GM12878 (cell line): ENCODE data around the gene CDC25A. TPM values are rescaled to one million over a fixed set of nuclear protein-coding genes. Genes with fewer than 3 reads are reported as not detected.

Experiments
- ATAC-seq: fragments of 200-7000 bp; cut with Tn5 transposase; 3 replicates; pipeline ENCODE4 v1.9.1; 2020; ENCODE audit warnings: mild to moderate bottlenecking, moderate library complexity
- BruUV-seq: library from RNA; stranded (reverse); fragments of 400-500 nt; replicated peaks from 2 replicates; lab custom pipeline; 2021; lab: Mats Ljungman, UMichigan
- CTCF ChIA-PET: fragments of 300-600 bp; sonication (Branson Sonifier 250); formaldehyde crosslinking; extraction: SDS; loops from one replicate; lab custom pipeline; 2021; ENCODE audit warnings: inconsistent platforms; lab: Yijun Ruan, JAX
- POLR2A ChIA-PET: fragments of 350-600 bp; formaldehyde crosslinking; extraction: SDS; loops from one replicate; lab custom pipeline; 2021; ENCODE audit warnings: inconsistent platforms; lab: Charles Lee
- RAD21 ChIA-PET: fragments of 300-600 bp; sonication (Branson Sonifier 250); formaldehyde crosslinking; loops from one replicate; lab custom pipeline; 2023; ENCODE audit warnings: antibody characterized with exemption; ENCODE audit not compliant: unreplicated experiment; lab: Charles Lee
- SMC1A ChIA-PET: fragments of 300-600 bp; sonication (Branson Sonifier 250); formaldehyde crosslinking; loops from one replicate; lab custom pipeline; 2023; ENCODE audit not compliant: unreplicated experiment, uncharacterized antibody; lab: Charles Lee
- DNase-seq: peaks from one replicate; pipeline ENCODE4 v3.0.0-alpha.2; 2011; ENCODE audit warnings: low read depth, low spot score
- FAIRE-seq: peaks from 3 replicates; lab custom pipeline; 2011; peaks lifted over from hg19 to GRCh38; lab: Jason Lieb, UNC
- H2AFZ ChIP-seq: 2 replicates; pipeline ENCODE4 v1.6.0; 2011; ENCODE audit warnings: low read depth, low read length, control low read depth; ENCODE audit not compliant: control insufficient read depth
- H3K27ac ChIP-seq: 2 replicates; pipeline ENCODE4 v1.5.1; 2011; ENCODE audit warnings: control low read depth; ENCODE audit not compliant: control insufficient read depth, insufficient read depth
- H3K27me3 ChIP-seq, 2 experiments: replicated peaks in 1 of 2; 2 replicates each; pipeline versions ENCODE4 v1.6.0 to v1.6.1; 2011; ENCODE audit warnings: low read length in 1 of 2; ENCODE audit not compliant: control insufficient read depth in 2 of 2, insufficient read depth in 2 of 2
- H3K36me3 ChIP-seq, 2 experiments: 2 replicates each; pipeline ENCODE4 v1.5.1; 2011; ENCODE audit warnings: low read length in 1 of 2; ENCODE audit not compliant: control insufficient read depth in 2 of 2, insufficient read depth in 2 of 2
- H3K4me1 ChIP-seq: 2 replicates; pipeline ENCODE4 v1.6.1; 2011; ENCODE audit warnings: mild to moderate bottlenecking, low read length, moderate library complexity, mixed read lengths; ENCODE audit not compliant: control insufficient read depth, insufficient read depth
- H3K4me2 ChIP-seq: 2 replicates; pipeline ENCODE4 v1.6.0; 2011; ENCODE audit warnings: control low read depth; ENCODE audit not compliant: control insufficient read depth, insufficient read depth
- H3K4me3 ChIP-seq: fragments of 200-600 bp; sonication (generic); 2 replicates; pipeline ENCODE4 v1.5.1; 2016
- H3K79me2 ChIP-seq: 2 replicates; pipeline ENCODE4 v1.6.0; 2011; ENCODE audit warnings: low read length; ENCODE audit not compliant: control insufficient read depth, insufficient read depth
- H3K9ac ChIP-seq: 2 replicates; pipeline ENCODE4 v1.8.0; 2011; ENCODE audit warnings: low read length, control low read depth, mixed read lengths; ENCODE audit not compliant: control insufficient read depth, insufficient read depth
- H3K9me3 ChIP-seq: replicated peaks from 3 replicates; pipeline ENCODE4 v1.5.1; 2011; ENCODE audit warnings: mild to moderate bottlenecking, low read length; ENCODE audit not compliant: control insufficient read depth, insufficient read depth
- H4K20me1 ChIP-seq: 2 replicates; pipeline ENCODE4 v1.6.0; 2011; ENCODE audit not compliant: control insufficient read depth, insufficient read depth
- CBFB ChIP-seq: IDR thresholded peaks from 2 replicates; pipeline ENCODE4 v1.6.1; 2016; ENCODE audit warnings: antibody characterized with exemption, low read depth
- ESRRA ChIP-seq: IDR thresholded peaks from 2 replicates; pipeline ENCODE4 v1.6.1; 2012; ENCODE audit warnings: mild to moderate bottlenecking, low read length, improper control_type of control experiment
- FOXK2 ChIP-seq: fragments of 450-650 bp; IDR thresholded peaks from 2 replicates; pipeline ENCODE4 v1.6.1; 2017; ENCODE audit warnings: mild to moderate bottlenecking, moderate library complexity
- MEF2A ChIP-seq: IDR thresholded peaks from 2 replicates; pipeline ENCODE4 v1.6.1; 2011; ENCODE audit warnings: low read depth, mild to moderate bottlenecking, low read length, moderate library complexity; ENCODE audit not compliant: insufficient read depth
- NBN ChIP-seq: fragments of 450-650 bp; IDR thresholded peaks from 2 replicates; pipeline ENCODE4 v1.6.1; 2016
- RUNX3 ChIP-seq: IDR thresholded peaks from 2 replicates; pipeline ENCODE4 v1.6.1; 2012; ENCODE audit warnings: low read length, inconsistent platforms
- SIX5 ChIP-seq: IDR thresholded peaks from 2 replicates; pipeline ENCODE4 v1.6.1; 2011; ENCODE audit warnings: mild to moderate bottlenecking, low read depth, low read length, moderate library complexity; ENCODE audit not compliant: severe bottlenecking
- TBL1XR1 ChIP-seq: IDR thresholded peaks from 2 replicates; pipeline ENCODE4 v1.6.1; 2012; ENCODE audit warnings: low read depth, low read length, improper control_type of control experiment
- WGBS: methylation state at CpG from one replicate; pipeline ENCODE4 v1.1.6; 2016; ENCODE audit warnings: low lambda C conversion rate; ENCODE audit not compliant: insufficient replicate concordance, insufficient coverage; ENCODE audit errors: missing lambda C conversion rate; 5-methylcytosine and 5-hydroxymethylcytosine counted together
- in situ Hi-C: fragments of 300-500 bp; cut with MboI; formaldehyde crosslinking; loops from 9 replicates; pipeline ENCODE4 v1.14.3; 2018; ENCODE audit warnings: mixed read lengths
- intact Hi-C: fragments of 100-400 bp; cut with micrococcal nuclease; formaldehyde crosslinking; loops from one replicate; pipeline ENCODE4 v1.14.2; 2022; ENCODE audit not compliant: unreplicated experiment
- polyA plus RNA-seq, 11 experiments: library from polyadenylated mRNA; depleted of rRNA in 4 of 11; unstranded in 6 of 11; stranded (reverse) in 5 of 11; fragments of >200 nt; fragmentation: Nextera tagmentation in 4 of 11; fragmentation: Illumina TruSeq in 1 of 11; extraction: Ambion mirVana in 4 of 11; extraction: Trizol in 1 of 11; gene quantifications; 1 replicate in 1 of 11; 2 replicates in 10 of 11; pipeline versions ENCODE4 v1.2.1 to v1.2.3, GENCODE V29; 2011 to 2016; ENCODE audit warnings: inconsistent platforms in 2 of 11, missing spikeins in 2 of 11, low read depth in 1 of 11
- total RNA-seq, 4 experiments: library from RNA; depleted of rRNA in 3 of 4; stranded (reverse); fragments of >200 nt in 3 of 4; fragmentation: Illumina TruSeq in 1 of 4; extraction: Trizol in 1 of 4; gene quantifications; 2 replicates each; pipeline versions ENCODE4 v1.2.1 to v1.2.3, GENCODE V29; 2013 to 2021
- TF ChIP-seq, protein P1 (sequence below): fragments of 450-650 bp; IDR thresholded peaks from 2 replicates; pipeline ENCODE4 v1.6.1; 2017; ENCODE audit warnings: low read depth, mild to moderate bottlenecking, moderate library complexity
- TF ChIP-seq, protein P2 (sequence below): fragments of 450-650 bp; formaldehyde crosslinking; IDR thresholded peaks from 2 replicates; pipeline ENCODE4 v1.4.0; 2022; ENCODE audit warnings: mild to moderate bottlenecking, moderate library complexity
- TF ChIP-seq, protein P3 (sequence below), 3 experiments: IDR thresholded peaks in 2 of 3; conservative IDR thresholded peaks in 1 of 3; 2 replicates each; pipeline ENCODE4 v1.5.1; 2011; ENCODE audit warnings: low read depth in 3 of 3, low read length in 3 of 3, mild to moderate bottlenecking in 3 of 3, control low read depth in 2 of 3, moderate library complexity in 2 of 3, inconsistent platforms in 1 of 3, mixed read lengths in 1 of 3; ENCODE audit not compliant: control insufficient read depth in 2 of 3, insufficient read depth in 1 of 3; ENCODE audit errors: extremely low read depth in 1 of 3

CDC25A gene
- total and polyA plus RNA-seq, 10 of the 15 experiments (the other 5 are each of a cell fraction or from before 2014, with no cell fraction given): 2.9 to 36.6 (median 26.9) TPM

DNA sequence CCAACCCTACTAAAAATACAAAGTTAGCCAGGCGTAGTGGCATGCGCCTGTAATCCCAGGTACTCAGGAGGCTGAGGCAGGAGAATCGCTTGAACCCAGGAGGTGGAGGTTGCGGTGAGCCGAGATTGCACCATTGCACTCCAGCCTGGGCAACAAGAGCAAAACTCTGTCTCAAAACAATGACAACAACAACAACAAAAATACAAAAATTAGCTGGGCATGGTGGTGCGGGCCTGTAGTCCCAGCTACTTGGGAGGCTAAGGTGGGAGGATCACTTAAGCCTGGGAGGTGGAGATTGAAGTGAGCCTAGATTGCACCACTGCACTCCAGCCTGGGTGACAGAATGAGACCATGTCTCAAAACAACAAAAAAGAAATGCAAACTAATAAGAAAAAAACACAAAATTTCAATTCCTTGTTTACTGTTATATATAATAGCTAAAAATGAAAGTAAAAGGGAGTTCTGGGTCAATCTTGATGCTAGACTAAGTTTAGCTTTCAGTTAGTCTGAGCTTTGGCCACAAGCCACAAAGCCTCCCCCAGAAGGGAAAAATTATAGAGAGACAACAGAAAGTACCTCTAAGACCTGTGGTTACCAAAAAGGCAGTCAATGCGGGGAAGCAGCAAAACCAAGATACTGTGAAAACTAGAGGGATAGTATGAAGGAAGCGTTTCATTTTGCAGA is 76.0 kb downstream of the CDC25A start (continued):
- TF ChIP-seq, protein P1, sequence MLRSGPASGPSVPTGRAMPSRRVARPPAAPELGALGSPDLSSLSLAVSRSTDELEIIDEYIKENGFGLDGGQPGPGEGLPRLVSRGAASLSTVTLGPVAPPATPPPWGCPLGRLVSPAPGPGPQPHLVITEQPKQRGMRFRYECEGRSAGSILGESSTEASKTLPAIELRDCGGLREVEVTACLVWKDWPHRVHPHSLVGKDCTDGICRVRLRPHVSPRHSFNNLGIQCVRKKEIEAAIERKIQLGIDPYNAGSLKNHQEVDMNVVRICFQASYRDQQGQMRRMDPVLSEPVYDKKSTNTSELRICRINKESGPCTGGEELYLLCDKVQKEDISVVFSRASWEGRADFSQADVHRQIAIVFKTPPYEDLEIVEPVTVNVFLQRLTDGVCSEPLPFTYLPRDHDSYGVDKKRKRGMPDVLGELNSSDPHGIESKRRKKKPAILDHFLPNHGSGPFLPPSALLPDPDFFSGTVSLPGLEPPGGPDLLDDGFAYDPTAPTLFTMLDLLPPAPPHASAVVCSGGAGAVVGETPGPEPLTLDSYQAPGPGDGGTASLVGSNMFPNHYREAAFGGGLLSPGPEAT: peak; percentile 67
- TF ChIP-seq NBN (0 out of 2 replicates have a peak, but pooled peaks have one; percentile 56), TBL1XR1 (0 out of 2 replicates have a peak, but pooled peaks have one; percentile 34), MEF2A (peak; percentile 83), SIX5 (peak; percentile 12), CBFB (peak; percentile 66; the same call in 1 of the 2 replicates), RUNX3 (peak; percentile 98), FOXK2 (peak; percentile 84)
- TF ChIP-seq, all 136 proteins: peak for 26; not testable (repeated sequence) for 110

DNA sequence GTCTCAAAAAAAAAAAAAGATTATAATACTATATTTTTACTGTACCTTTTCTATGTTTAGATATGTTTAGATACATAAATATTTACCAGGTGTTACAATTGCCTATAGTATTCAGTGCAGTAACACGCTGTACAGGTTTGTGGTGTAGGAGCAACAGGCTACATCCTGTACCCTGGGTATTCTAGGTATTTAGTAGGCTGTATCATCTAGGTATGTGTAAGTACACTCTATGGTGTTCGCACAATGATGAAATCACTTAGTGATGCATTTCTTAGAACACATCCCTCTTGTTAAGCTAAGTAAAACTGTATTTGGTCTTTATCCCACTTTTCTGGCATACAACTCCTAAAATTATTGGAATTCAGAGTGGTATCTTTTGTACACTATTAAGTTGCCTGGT is 77.8 kb downstream of the CDC25A start:
- CTCF ChIA-PET: no interaction called here
- Histone ChIP-seq H3K27ac (no peak overlapping the region), H3K79me2 (no peaks in the 10 kb centered on the region), H2AFZ (no peak overlapping the region), H3K36me3 (no peaks in the 10 kb centered on the region), H3K4me3 (no peak overlapping the region), H3K4me1 (peaks cover 13% of the 10 kb centered on the region), H4K20me1 (no peaks in the 10 kb centered on the region), H3K9me3 (peaks cover 7% of the 10 kb centered on the region; the same call in 2 of the 3 replicates), H3K27me3 (no peaks in the 10 kb centered on the region), H3K9ac (no peak overlapping the region), H3K4me2 (no peak overlapping the region)
- BruUV-seq: no TSS peak
- RAD21 ChIA-PET: interaction anchor here (1.0 kb wide), 1 partner anchor 22 kb away, joined by 3 read pairs; no protein-coding TSS in a partner anchor
- ATAC-seq: no peak
- SMC1A ChIA-PET: interaction anchor here (1.3 kb wide), 2 partner anchors 21 to 25 kb away, joined by 3 to 4 read pairs; no protein-coding TSS in a partner anchor
- intact Hi-C loops: no loop called here
- TF ChIP-seq, protein P2, sequence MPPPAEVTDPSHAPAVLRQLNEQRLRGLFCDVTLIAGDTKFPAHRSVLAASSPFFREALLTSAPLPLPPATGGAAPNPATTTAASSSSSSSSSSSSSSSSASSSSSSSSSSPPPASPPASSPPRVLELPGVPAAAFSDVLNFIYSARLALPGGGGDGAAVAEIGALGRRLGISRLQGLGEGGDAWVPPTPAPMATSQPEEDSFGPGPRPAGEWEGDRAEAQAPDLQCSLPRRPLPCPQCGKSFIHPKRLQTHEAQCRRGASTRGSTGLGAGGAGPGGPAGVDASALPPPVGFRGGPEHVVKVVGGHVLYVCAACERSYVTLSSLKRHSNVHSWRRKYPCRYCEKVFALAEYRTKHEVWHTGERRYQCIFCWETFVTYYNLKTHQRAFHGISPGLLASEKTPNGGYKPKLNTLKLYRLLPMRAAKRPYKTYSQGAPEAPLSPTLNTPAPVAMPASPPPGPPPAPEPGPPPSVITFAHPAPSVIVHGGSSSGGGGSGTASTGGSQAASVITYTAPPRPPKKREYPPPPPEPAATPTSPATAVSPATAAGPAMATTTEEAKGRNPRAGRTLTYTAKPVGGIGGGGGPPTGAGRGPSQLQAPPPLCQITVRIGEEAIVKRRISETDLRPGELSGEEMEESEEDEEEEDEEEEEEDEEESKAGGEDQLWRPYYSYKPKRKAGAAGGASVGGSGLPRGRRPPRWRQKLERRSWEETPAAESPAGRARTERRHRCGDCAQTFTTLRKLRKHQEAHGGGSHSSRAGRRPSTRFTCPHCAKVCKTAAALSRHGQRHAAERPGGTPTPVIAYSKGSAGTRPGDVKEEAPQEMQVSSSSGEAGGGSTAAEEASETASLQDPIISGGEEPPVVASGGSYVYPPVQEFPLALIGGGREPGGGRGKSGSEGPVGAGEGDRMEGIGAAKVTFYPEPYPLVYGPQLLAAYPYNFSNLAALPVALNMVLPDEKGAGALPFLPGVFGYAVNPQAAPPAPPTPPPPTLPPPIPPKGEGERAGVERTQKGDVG (CRISPR knock-in tag): no peak
- TF ChIP-seq, protein P3, sequence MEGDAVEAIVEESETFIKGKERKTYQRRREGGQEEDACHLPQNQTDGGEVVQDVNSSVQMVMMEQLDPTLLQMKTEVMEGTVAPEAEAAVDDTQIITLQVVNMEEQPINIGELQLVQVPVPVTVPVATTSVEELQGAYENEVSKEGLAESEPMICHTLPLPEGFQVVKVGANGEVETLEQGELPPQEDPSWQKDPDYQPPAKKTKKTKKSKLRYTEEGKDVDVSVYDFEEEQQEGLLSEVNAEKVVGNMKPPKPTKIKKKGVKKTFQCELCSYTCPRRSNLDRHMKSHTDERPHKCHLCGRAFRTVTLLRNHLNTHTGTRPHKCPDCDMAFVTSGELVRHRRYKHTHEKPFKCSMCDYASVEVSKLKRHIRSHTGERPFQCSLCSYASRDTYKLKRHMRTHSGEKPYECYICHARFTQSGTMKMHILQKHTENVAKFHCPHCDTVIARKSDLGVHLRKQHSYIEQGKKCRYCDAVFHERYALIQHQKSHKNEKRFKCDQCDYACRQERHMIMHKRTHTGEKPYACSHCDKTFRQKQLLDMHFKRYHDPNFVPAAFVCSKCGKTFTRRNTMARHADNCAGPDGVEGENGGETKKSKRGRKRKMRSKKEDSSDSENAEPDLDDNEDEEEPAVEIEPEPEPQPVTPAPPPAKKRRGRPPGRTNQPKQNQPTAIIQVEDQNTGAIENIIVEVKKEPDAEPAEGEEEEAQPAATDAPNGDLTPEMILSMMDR (IDR thresholded peaks at IDR 0.05 in 2 of 3, conservative IDR thresholded peaks at IDR 0.05 in 1 of 3; ENCODE audit: control insufficient read depth in 2 of 3, extremely low read depth in 1 of 3, insufficient read depth in 1 of 3, low read depth in 3 of 3, low read length in 3 of 3): no peak
- TF ChIP-seq ESRRA: no peak
- DNase-seq: no peak
- FAIRE-seq: no peak
- POLR2A ChIA-PET: interaction anchor here (0.7 kb wide), 1 partner anchor 22 kb away, joined by 4 read pairs; no protein-coding TSS in a partner anchor
- 100% methylated on average over 2 of the region's 2 CpGs for WGBS
- in situ Hi-C loops: no loop called here
